Sigmoid colon (tissue), 7 donors: ENCODE data around the gene NDUFA7. TPM values are rescaled to one million over a fixed set of nuclear protein-coding genes. Genes with fewer than 3 reads are reported as not detected.
"Not testable (repeated sequence)": the region's sequence is repeated elsewhere in the genome, so short reads cannot be mapped to it uniquely, and the experiment has no call there.

Experiments used
- DNase-seq: peaks from one replicate; pipeline ENCODE4 v3.0.0-alpha.2; 2019
- H3K27ac ChIP-seq, 4 donors: fragments of 200-600 bp; sonication (generic); one replicate each; pipeline ENCODE4 v1.5.1; 2016 to 2019; ENCODE audit warnings: mild to moderate bottlenecking in 1 of 4
- H3K27me3 ChIP-seq, 3 donors: fragments of 200-600 bp; sonication (generic); one replicate each; pipeline ENCODE4 v1.5.1; 2019; ENCODE audit warnings: mild to moderate bottlenecking in 1 of 3
- H3K36me3 ChIP-seq, 4 donors: fragments of 200-600 bp; sonication (generic); one replicate each; pipeline ENCODE4 v1.5.1; 2016 to 2019
- H3K4me1 ChIP-seq, 4 donors: fragments of 200-600 bp; sonication (generic); one replicate each; pipeline ENCODE4 v1.5.1; 2017 to 2019
- H3K4me3 ChIP-seq, 4 donors: fragments of 200-600 bp; sonication (generic); one replicate each; pipeline ENCODE4 v1.5.1; 2017 to 2019; ENCODE audit warnings: mild to moderate bottlenecking in 2 of 4, moderate library complexity in 1 of 4
- H3K9me3 ChIP-seq, 4 donors: fragments of 200-600 bp in 3 of 4; sonication (generic) in 3 of 4; one replicate each; pipeline versions ENCODE4 v1.5.1 to v1.6.1; 2013 to 2019
- EP300 ChIP-seq, 4 donors: sonication (generic); formaldehyde crosslinking; IDR thresholded peaks; one replicate each; pipeline ENCODE4 v1.6.1; 2017; ENCODE audit warnings: antibody characterized with exemption in 4 of 4
- POLR2A ChIP-seq, 2 donors: fragments of 450-650 bp; IDR thresholded peaks; one replicate each; pipeline ENCODE4 v1.6.1; 2016; ENCODE audit warnings: antibody characterized with exemption in 2 of 2, mild to moderate bottlenecking in 2 of 2, moderate library complexity in 2 of 2
- POLR2AphosphoS5 ChIP-seq, 4 donors: sonication (generic); formaldehyde crosslinking; IDR thresholded peaks; one replicate each; pipeline ENCODE4 v1.6.1; 2017; ENCODE audit warnings: antibody characterized with exemption in 4 of 4
- WGBS, 2 donors: extraction: QIAGEN DNeasy Blood & Tissue Kit; methylation state at CpG; one replicate each; pipeline ENCODE4 v1.1.7; 2013; 5-methylcytosine and 5-hydroxymethylcytosine counted together
- intact Hi-C: fragments of 100-400 bp; cut with DNase I; formaldehyde crosslinking; loops from one replicate; pipeline ENCODE4 v1.15.1; 2023
- polyA plus RNA-seq, 3 donors: library from polyadenylated mRNA; stranded (reverse); fragments of 200-250 nt; gene quantifications; one replicate each; pipeline ENCODE4 v1.2.3, GENCODE V29; 2013
- total RNA-seq, 4 donors: library from RNA; depleted of rRNA; stranded (reverse); fragments of >200 nt; gene quantifications; one replicate each; pipeline ENCODE4 v1.1.0, GENCODE V29; 2016
- TF ChIP-seq, protein P1 (sequence below), 4 experiments: fragments of 450-650 bp in 3 of 4; fragments of 200-600 bp in 1 of 4; IDR thresholded peaks; one replicate each; pipeline ENCODE4 v1.5.1; 2016 to 2019; ENCODE audit warnings: antibody characterized with exemption in 4 of 4, mild to moderate bottlenecking in 3 of 4, moderate library complexity in 2 of 4
- donor health status: healthy with polysubstance abuse.
- donor health status: Bipolar disorder and iron deficiency.
- donor health status: healthy.

Gene NDUFA7
- total and polyA plus RNA-seq, 7 donors: 21.0 to 146 (median 35.5) TPM

DNA sequence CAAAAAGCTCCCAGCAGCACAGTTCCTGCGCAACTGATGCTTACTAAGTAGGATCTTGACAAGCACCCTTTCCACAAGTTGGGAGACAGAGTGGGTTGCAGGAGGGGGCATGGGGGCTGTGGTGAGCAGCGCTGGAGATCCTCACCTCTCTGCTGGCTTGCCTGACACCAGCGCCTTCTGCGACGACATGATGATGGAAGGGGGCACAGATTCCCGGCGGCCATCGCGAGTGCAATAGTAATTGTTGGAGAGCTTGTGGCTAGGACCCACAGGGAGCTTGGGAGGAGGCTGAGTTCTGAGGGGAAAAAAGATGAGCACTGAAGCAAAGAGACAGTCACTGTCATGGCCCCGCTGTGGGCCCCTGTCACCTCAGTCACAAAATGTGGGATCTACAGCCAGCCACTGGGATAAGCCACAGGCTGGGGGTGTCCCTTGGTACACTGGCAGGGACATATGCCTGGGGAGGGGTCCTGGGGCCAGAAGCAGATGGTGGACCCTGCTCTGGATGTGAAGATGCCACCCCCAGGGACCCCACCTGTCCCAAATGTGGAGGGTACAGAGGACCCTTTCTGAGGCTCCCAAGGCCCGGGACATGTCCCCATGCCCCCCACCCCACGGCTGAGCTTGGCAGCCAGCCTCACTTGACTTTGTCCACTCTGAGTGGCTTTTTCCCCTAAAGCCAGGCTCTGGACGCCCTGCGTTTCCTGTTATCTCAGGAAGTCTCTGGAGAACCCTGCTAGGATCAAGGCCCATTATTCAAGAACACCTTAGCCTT is 4.6 kb downstream of the NDUFA7 start:
- Histone ChIP-seq H3K4me3 (no peak overlapping the region), H3K27me3 (no peaks in the 10 kb centered on the region), H3K36me3 (peaks cover 15 to 58% (median 28%) of the 10 kb centered on the region in 4 donors), H3K9me3 (no peaks in the 10 kb centered on the region), H3K4me1 (peaks cover 0 to 15% (median 11%) of the 10 kb centered on the region in 4 donors), H3K27ac (no peak overlapping the region)
- intact Hi-C loops: no loop called here
- no peak for DNase-seq
- TF ChIP-seq, protein P1, sequence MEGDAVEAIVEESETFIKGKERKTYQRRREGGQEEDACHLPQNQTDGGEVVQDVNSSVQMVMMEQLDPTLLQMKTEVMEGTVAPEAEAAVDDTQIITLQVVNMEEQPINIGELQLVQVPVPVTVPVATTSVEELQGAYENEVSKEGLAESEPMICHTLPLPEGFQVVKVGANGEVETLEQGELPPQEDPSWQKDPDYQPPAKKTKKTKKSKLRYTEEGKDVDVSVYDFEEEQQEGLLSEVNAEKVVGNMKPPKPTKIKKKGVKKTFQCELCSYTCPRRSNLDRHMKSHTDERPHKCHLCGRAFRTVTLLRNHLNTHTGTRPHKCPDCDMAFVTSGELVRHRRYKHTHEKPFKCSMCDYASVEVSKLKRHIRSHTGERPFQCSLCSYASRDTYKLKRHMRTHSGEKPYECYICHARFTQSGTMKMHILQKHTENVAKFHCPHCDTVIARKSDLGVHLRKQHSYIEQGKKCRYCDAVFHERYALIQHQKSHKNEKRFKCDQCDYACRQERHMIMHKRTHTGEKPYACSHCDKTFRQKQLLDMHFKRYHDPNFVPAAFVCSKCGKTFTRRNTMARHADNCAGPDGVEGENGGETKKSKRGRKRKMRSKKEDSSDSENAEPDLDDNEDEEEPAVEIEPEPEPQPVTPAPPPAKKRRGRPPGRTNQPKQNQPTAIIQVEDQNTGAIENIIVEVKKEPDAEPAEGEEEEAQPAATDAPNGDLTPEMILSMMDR (IDR thresholded peaks at IDR 0.05): no peak
- TF ChIP-seq EP300 (IDR thresholded peaks at IDR 0.05): no peak
- no peak for TF ChIP-seq POLR2AphosphoS5 (IDR thresholded peaks at IDR 0.05)
- no peak for TF ChIP-seq POLR2A (IDR thresholded peaks at IDR 0.05)
- 93 to 94% methylated on average over 14 of the region's 14 CpGs for WGBS, 2 donors

DNA sequence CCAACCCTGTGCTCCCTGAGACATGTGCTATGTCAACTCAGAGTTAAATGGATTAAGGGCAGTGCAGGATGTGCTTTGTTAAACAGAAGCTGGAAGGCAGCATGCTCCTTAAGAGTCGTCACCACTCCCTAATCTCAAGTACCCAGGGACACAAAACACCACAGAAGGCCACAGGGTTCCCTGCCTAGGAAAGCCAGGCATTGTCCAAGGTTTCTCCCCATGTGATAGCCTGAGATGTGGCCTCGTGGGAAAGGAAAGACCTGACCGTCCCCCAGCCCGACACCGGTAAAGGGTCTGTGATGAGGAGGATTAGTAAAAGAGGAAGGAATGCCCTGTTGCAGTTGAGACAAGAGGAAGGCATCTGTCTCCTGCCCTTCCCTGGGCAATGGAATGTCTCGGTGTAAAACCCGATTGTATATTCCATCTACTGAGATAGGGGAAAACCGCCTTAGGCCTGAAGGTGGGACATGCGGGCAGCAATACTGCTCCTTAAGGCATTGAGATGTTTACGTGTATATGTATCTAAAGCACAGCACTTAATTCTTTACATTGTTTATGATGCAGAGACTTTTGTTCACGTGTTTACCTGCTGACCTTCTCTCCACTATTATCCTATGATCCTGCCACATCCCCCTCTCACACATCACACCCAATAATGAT is 6.1 kb downstream of the NDUFA7 start:
- 89 to 94% methylated on average over 11 of the region's 11 CpGs for WGBS, 2 donors
- peaks cover 15 to 72% (median 40%) of the 10 kb centered on the region in 4 donors for H3K36me3 ChIP-seq
- H3K27me3 ChIP-seq, H3K4me1 ChIP-seq, H3K27ac ChIP-seq, H3K9me3 ChIP-seq, H3K4me3 ChIP-seq, intact Hi-C loops: not testable (repeated sequence)
- DNase-seq: peak; percentile 15

DNA sequence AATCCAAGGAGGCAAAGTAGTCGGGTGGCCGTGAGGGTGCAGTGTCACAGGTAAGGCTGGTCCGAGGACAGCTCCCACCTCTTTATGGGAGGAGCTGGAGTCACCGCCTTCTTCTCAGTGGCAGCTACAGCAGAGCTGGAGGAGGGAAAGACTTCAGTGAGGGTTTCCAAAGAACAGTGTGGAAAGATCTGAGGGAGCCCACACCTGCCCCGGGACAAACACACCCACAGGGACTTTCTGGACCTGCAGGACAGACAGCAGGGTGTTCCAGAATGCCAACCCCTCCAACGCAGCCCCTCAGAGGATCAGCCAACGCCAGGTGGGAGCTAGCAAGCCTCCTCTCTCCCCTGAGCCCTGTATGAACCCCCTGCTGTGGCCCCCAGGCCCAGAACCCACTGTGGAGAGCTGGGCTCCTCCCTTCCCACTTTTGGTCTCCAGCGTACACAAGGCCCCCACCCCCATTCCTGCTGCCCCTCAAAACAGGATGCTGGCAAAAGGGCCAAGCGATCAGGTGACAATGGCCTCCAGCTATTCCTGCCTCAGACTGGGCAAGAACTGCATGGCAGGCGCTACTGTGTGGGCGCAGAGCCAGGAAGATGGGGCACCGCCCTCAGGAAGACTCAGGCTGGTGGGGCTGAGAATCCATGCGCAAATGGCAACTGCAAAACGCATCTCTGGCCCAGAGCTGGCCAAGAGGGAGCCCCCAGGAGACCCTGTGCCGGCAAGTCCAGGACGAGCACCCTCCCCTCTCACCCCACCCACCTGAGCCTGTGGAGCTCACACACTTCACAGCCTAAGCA is 9.5 kb downstream of the NDUFA7 start:
- intact Hi-C loops: no loop called here
- H3K36me3 ChIP-seq: peaks cover 15 to 73% (median 45%) of the 10 kb centered on the region in 4 donors
- WGBS, 2 donors: 54 to 76% methylated on average over 16 of the region's 16 CpGs
- H3K4me1 ChIP-seq: peaks cover 0 to 27% (median 22%) of the 10 kb centered on the region in 4 donors
- no peaks in the 10 kb centered on the region for H3K27me3 ChIP-seq
- TF ChIP-seq EP300 (IDR thresholded peaks at IDR 0.05) (no peak), POLR2AphosphoS5 (IDR thresholded peaks at IDR 0.05) (no peak)
- TF ChIP-seq, protein P1 (IDR thresholded peaks at IDR 0.05): no peak
- H3K9me3 ChIP-seq: no peaks in the 10 kb centered on the region
- H3K27ac ChIP-seq: peak overlapping the region in 1 of 4 donors; percentile 33
- H3K4me3 ChIP-seq: no peak overlapping the region
- DNase-seq: peak; percentile 63

DNA sequence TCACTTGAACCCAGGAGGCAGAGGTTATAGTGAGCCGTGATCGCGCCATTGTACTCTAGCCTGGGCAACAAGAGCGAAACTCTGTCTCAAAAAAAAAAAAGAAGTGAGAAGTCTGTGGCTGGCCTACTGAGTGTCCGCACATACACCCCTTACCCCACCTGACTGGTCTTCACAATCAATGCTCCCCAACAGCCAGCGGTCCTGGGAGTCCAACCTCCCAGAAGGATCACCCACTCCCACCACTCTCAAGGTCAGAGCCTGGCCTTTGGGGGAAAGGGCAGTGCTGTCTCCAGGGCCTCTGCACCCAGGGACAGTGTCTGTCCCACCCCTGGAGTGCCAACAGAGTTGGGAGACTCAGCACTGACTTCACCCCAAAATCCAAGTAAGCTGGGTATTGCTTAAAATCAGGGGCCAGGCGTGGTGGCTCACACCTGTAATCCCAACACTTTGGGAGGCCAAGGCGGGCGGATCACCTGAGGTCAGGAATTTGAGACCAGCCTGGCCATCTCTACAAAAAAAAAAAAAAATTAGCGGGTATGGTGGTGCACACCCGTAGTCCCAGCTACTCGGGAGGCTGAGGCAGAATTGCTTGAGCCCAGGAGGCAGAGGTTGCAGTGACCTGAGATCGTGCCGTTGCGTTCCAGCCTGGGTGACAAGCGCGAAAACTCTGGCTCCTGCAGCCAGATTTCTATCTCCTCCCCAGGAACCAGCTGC is 10.7 kb downstream of the NDUFA7 start:
- intact Hi-C loops: no loop called here
- peak; percentile 57 for DNase-seq
- no peak for TF ChIP-seq POLR2AphosphoS5 (IDR thresholded peaks at IDR 0.05)
- no peak for TF ChIP-seq POLR2A (IDR thresholded peaks at IDR 0.05)
- TF ChIP-seq, protein P1 (IDR thresholded peaks at IDR 0.05): no peak
- no peak for TF ChIP-seq EP300 (IDR thresholded peaks at IDR 0.05)
- H3K36me3 ChIP-seq: peaks cover 10 to 61% (median 41%) of the 10 kb centered on the region in 4 donors
- no peaks in the 10 kb centered on the region for H3K27me3 ChIP-seq
- no peak overlapping the region for H3K4me3 ChIP-seq
- no peak overlapping the region for H3K27ac ChIP-seq
- 95 to 96% methylated on average over 17 of the region's 17 CpGs for WGBS, 2 donors
- peaks cover 0 to 30% (median 22%) of the 10 kb centered on the region in 4 donors for H3K4me1 ChIP-seq
- no peaks in the 10 kb centered on the region for H3K9me3 ChIP-seq
